AG20443 (cell line): ENCODE results near the gene LRRC30.

Source experiments
- DNase-seq: peaks from one replicate; pipeline ENCODE4 v3.0.0; 2012; ENCODE audit warnings: low spot score, mixed read lengths

LRRC30 gene

GRCh38 chr18:7237673-7238272, 6.9 kb downstream of the LRRC30 start:
- DNase-seq: no peak

- no peak for DNase-seq
These were observed 12.0 kb downstream of the LRRC30 start for GRCh38 chr18:7242926-7243325.

- DNase-seq: no peak
These were observed 18.0 kb downstream of the LRRC30 start for GRCh38 chr18:7248877-7249276.

- no peak for DNase-seq
These were observed 23.3 kb downstream of the LRRC30 start for GRCh38 chr18:7254163-7254562.

GRCh38 chr18:7255054-7255453, 24.2 kb downstream of the LRRC30 start:
- DNase-seq: no peak

- DNase-seq: no peak
These were observed 24.8 kb downstream of the LRRC30 start for GRCh38 chr18:7255643-7256042.

- no peak for DNase-seq
These were observed 25.9 kb downstream of the LRRC30 start for GRCh38 chr18:7256618-7257425.

- no peak for DNase-seq
These were observed 26.5 kb downstream of the LRRC30 start for GRCh38 chr18:7257426-7257740.

GRCh38 chr18:7259475-7259874, 28.6 kb downstream of the LRRC30 start:
- DNase-seq: no peak

- no peak for DNase-seq
These were observed 30.3 kb downstream of the LRRC30 start for GRCh38 chr18:7261199-7261598.

GRCh38 chr18:7267973-7268372, 37.1 kb downstream of the LRRC30 start:
- DNase-seq: no peak

- DNase-seq: no peak
These were observed 39.1 kb downstream of the LRRC30 start for GRCh38 chr18:7269942-7270341.

- DNase-seq: peak; percentile 66
These were observed 41.6 kb downstream of the LRRC30 start for GRCh38 chr18:7272311-7273049.

- peak; percentile 67 for DNase-seq
These were observed 42.5 kb downstream of the LRRC30 start for GRCh38 chr18:7273301-7273921.

- DNase-seq: no peak
These were observed 50.7 kb downstream of the LRRC30 start for GRCh38 chr18:7281579-7281978.
